GM15510 (cell line): ENCODE data around the gene CAMTA1.

Experiments used
- POLR2A ChIP-seq: IDR thresholded peaks from 3 replicates; pipeline ENCODE4 v1.6.1; 2011; ENCODE audit warnings: borderline replicate concordance; ENCODE audit not compliant: insufficient read length; ENCODE audit errors: extremely low read depth

CAMTA1 gene

GRCh38 chr1:7393136-7393535 is 607.9 kb downstream of the CAMTA1 start:
- TF ChIP-seq POLR2A: no peak

- TF ChIP-seq POLR2A: no peak
Measured at GRCh38 chr1:7395251-7395650, 610.0 kb downstream of the CAMTA1 start.

DNA sequence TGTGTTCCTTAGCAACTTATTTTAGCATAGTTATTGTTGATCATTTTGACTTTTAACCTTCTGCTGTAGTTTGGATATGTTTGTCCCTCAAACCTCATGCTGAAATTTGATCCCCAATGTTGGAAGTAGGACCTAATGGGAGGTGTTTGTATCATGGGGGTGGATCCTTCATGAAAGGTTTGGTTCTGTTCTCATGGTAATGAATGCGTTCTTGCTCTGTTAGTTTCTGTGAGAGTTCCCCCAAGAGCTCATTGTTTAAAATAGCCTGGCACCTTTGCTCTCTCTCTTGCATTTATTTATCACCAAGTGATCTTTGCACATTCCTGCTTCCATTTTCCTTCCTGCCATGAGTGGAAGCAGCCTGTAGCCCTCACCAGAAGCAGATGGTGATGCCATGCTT is 613.7 kb downstream of the CAMTA1 start:
- no peak for TF ChIP-seq POLR2A

DNA sequence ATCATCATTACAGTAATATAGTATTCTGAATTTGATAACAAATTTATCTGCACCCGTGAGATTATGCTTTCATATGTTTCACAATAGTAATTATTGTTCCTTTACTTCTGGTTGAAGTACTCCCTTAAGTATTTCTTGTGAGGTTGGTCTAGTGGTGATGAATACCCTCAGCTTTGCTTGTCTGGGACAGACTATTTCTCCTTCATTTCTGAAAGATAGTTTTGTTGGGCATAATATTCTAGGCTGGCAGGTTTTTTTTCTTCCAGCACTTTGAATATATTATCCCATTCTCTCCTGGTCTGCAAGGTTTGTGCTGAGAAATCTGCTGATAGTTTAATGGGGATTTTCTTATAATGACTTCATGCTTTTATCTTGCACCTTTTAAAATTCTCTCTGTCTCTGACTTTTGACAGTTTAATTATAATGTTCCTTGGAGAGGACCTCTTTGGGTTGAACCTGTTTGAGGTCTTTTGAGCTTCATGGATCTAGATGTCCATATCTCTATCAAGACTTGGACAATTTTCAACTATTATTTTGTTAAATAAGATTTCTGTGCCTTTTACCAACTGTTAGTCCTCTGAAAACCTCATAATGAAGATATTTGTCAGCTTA is 614.4 kb downstream of the CAMTA1 start:
- no peak for TF ChIP-seq POLR2A

- TF ChIP-seq POLR2A: no peak
Measured at GRCh38 chr1:7400566-7400965, 615.3 kb downstream of the CAMTA1 start.

DNA sequence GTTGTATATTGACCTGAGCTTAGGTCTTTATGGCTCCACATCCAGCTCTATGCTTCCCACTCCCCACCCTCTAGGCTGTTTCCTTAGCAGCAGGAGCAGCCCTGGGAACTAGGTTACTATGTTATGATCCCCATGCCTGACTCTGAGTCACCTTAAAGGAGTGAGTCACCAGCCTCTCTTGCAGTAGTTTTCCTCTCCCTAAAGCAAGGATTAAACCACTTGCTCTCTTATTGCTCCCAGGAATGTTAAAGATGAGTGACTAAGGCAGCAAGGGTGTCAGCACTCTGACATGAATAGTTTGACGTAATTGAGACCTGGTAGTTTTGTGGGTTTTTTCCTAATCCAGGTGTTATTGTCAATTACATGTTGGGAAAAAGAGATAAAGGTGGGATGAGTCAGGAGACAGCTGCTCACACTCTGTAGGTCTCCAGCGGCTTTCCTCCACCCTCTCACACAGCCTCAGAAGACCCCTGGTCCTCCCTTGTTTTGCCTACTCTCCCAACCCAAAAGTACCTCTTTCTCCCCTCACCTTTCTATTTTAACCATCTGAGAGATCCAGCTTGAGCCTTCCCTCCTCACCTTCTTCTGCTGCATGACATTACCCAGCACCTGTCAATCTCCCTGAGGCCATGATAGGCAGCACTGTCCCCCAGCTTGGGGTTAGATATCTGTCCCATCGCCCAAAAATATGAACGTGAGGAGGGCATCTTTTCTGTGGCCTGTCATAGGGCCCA is 616.7 kb downstream of the CAMTA1 start:
- no peak for TF ChIP-seq POLR2A

GRCh38 chr1:7402548-7402850 is 617.2 kb downstream of the CAMTA1 start:
- TF ChIP-seq POLR2A: no peak

GRCh38 chr1:7403265-7404045 is 618.2 kb downstream of the CAMTA1 start:
- TF ChIP-seq POLR2A: no peak

GRCh38 chr1:7404046-7404742 is 618.9 kb downstream of the CAMTA1 start:
- no peak for TF ChIP-seq POLR2A

- TF ChIP-seq POLR2A: no peak
Measured at GRCh38 chr1:7405844-7406500, 620.7 kb downstream of the CAMTA1 start.

DNA sequence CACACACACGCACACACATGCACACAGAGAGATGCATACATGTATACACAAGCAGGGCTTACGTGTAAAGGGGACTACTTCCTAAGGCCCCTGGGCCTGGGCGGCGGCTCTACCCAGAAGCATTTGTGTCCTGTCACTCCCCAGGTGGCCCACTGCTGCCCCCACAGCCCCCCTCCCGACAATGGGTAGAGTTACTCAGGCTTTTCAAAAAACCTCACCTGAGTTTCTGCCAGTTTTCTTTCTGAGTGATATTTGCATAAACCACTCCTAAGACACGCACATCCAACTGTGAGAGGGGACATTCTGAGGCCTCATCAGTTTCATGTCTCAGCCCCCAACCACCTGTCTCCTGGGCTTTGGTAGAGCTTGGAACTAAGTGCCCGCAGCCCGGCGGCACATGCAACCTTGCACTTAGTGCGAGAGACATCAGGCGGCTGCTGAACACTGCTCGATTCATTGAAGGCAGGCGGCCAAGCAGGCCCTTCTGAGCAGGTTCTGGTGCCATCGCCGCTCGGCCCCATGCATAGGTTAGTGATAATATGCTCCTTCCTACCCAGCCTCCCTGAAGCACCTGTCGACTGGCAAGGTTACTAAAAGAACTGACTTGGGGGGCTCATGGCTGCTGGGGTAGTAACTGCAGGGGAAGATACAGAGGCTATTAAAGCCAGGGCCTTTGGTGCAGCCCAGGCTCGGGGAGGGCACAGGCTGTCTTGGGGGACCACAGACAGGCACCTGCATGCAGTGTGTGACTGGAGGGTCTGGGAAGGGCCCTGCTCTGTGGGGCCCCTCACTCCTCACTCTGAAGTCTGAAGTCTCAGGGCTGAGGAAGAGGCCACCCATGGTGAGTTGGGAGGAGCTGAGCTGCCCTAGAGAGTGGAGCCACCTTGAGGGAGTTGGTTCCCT is 621.6 kb downstream of the CAMTA1 start:
- TF ChIP-seq POLR2A: no peak

- TF ChIP-seq POLR2A: no peak
Measured at GRCh38 chr1:7407544-7407895, 622.3 kb downstream of the CAMTA1 start.

- TF ChIP-seq POLR2A: no peak
Measured at GRCh38 chr1:7407980-7408770, 622.9 kb downstream of the CAMTA1 start.
